H1 (cell line): Measurements from ENCODE around the gene TIMM10. TPM values are rescaled to one million over a fixed set of nuclear protein-coding genes. Genes with fewer than 3 reads are reported as not detected.

ENCODE experiments used
- CTCF ChIA-PET: fragments of 300-600 bp; sonication (Branson Sonifier 250); formaldehyde crosslinking; loops from one replicate; lab custom pipeline; 2021; ENCODE audit not compliant: partially characterized antibody; lab: Charles Lee
- POLR2A ChIA-PET: fragments of 300-600 bp; sonication (Branson Sonifier 250); formaldehyde crosslinking; loops from one replicate; lab custom pipeline; 2021; ENCODE audit warnings: inconsistent platforms; ENCODE audit not compliant: partially characterized antibody; lab: Charles Lee
- DNase-seq, 2 experiments: peaks; one replicate each; pipeline versions ENCODE4 v3.0.0 to v3.0.0-alpha.2; 2010 to 2022; ENCODE audit warnings: low spot score in 2 of 2, low read depth in 1 of 2, mixed read lengths in 1 of 2
- FAIRE-seq: peaks from 2 replicates; lab custom pipeline; 2011; peaks lifted over from hg19 to GRCh38; lab: Jason Lieb, UNC
- H2AFZ ChIP-seq: 2 replicates; pipeline ENCODE4 v1.8.1; 2012; ENCODE audit warnings: low read length, inconsistent platforms
- H2AK5ac ChIP-seq: 2 replicates; pipeline ENCODE4 v1.6.1; 2013; ENCODE audit warnings: low read depth, low read length
- H2BK120ac ChIP-seq: replicated peaks from 2 replicates; pipeline ENCODE3; 2013; ENCODE audit warnings: low read depth, low read length, inconsistent platforms
- H2BK12ac ChIP-seq: 2 replicates; pipeline ENCODE4 v1.6.1; 2013; ENCODE audit warnings: low read depth, low read length
- H2BK15ac ChIP-seq: 2 replicates; pipeline ENCODE4 v1.6.1; 2013; ENCODE audit warnings: low read length
- H2BK20ac ChIP-seq: 2 replicates; pipeline ENCODE4 v1.6.1; 2013; ENCODE audit warnings: low read length
- H2BK5ac ChIP-seq: 2 replicates; pipeline ENCODE4 v1.6.1; 2013; ENCODE audit warnings: low read depth, low read length
- H3K14ac ChIP-seq: 2 replicates; pipeline ENCODE4 v1.6.1; 2013; ENCODE audit warnings: inconsistent platforms; ENCODE audit not compliant: insufficient read length
- H3K18ac ChIP-seq: 2 replicates; pipeline ENCODE4 v1.6.1; 2013; ENCODE audit warnings: low read length; ENCODE audit errors: extremely low read depth
- H3K23ac ChIP-seq: 2 replicates; pipeline ENCODE4 v1.6.1; 2013; ENCODE audit warnings: inconsistent platforms; ENCODE audit not compliant: insufficient read length
- H3K23me2 ChIP-seq: 2 replicates; pipeline ENCODE4 v1.6.1; 2013; ENCODE audit warnings: low read depth, low read length
- H3K27ac ChIP-seq: 2 replicates; pipeline ENCODE4 v1.6.1; 2011; ENCODE audit warnings: low read depth, low read length, inconsistent platforms
- H3K27me3 ChIP-seq, 4 experiments: replicated peaks in 1 of 4; 1 replicate in 1 of 4; 2 replicates in 3 of 4; pipeline versions ENCODE4 v1.6.1 to v1.8.1; 2011 to 2013; ENCODE audit warnings: low read length in 3 of 4, mild to moderate bottlenecking in 3 of 4, inconsistent platforms in 2 of 4, mixed read lengths in 2 of 4, moderate library complexity in 1 of 4; ENCODE audit not compliant: control insufficient read depth in 3 of 4, insufficient read depth in 3 of 4; ENCODE audit errors: extremely low read depth in 1 of 4
- H3K36me3 ChIP-seq, 4 experiments: 2 replicates each; pipeline versions ENCODE4 v1.6.1 to v1.8.1; 2011 to 2013; ENCODE audit warnings: mild to moderate bottlenecking in 4 of 4, low read length in 3 of 4, moderate library complexity in 2 of 4, control low read depth in 1 of 4, inconsistent platforms in 1 of 4; ENCODE audit not compliant: insufficient read depth in 4 of 4, control insufficient read depth in 2 of 4
- H3K4ac ChIP-seq: replicated peaks from 2 replicates; pipeline ENCODE3; 2013; ENCODE audit warnings: low read length, low read depth, mixed read lengths, inconsistent platforms; ENCODE audit not compliant: insufficient read length
- H3K4me1 ChIP-seq, 4 experiments: replicated peaks in 1 of 4; 1 replicate in 1 of 4; 2 replicates in 3 of 4; pipeline versions ENCODE4 v1.6.1 to v1.8.1; 2011 to 2013; ENCODE audit warnings: low read length in 3 of 4, inconsistent platforms in 2 of 4, mixed read lengths in 1 of 4; ENCODE audit not compliant: insufficient read depth in 4 of 4, control insufficient read depth in 3 of 4
- H3K4me2 ChIP-seq, 2 experiments: 2 replicates each; pipeline versions ENCODE4 v1.6.1 to v1.8.1; 2011 to 2013; ENCODE audit warnings: low read depth in 2 of 2, low read length in 2 of 2, control low read depth in 1 of 2, inconsistent platforms in 1 of 2, mild to moderate bottlenecking in 1 of 2; ENCODE audit not compliant: insufficient read depth in 1 of 2
- H3K4me3 ChIP-seq, 4 experiments: fragments of 200-600, 300-600 bp in 1 of 4; sonication (generic), shearing (Covaris generic), sonication (Bioruptor Twin) in 1 of 4; 2 replicates each; pipeline versions ENCODE4 v1.5.1 to v1.8.1; 2011 to 2016; ENCODE audit warnings: low read length in 4 of 4, low read depth in 3 of 4, control low read depth in 2 of 4, inconsistent platforms in 2 of 4, mild to moderate bottlenecking in 2 of 4, mixed read lengths in 1 of 4, moderate library complexity in 1 of 4; ENCODE audit not compliant: insufficient read depth in 2 of 4; ENCODE audit errors: extremely low read depth in 1 of 4
- H3K56ac ChIP-seq: replicated peaks from 2 replicates; pipeline ENCODE3; 2013; ENCODE audit warnings: low read depth, mild to moderate bottlenecking, mixed read lengths, low read length, inconsistent platforms; ENCODE audit not compliant: insufficient read length
- H3K79me1 ChIP-seq: 2 replicates; pipeline ENCODE4 v1.6.1; 2013; ENCODE audit warnings: low read depth, low read length, control low read depth
- H3K79me2 ChIP-seq, 2 experiments: 2 replicates each; pipeline versions ENCODE4 v1.6.1 to v1.8.1; 2012 to 2013; ENCODE audit warnings: low read length in 2 of 2, mild to moderate bottlenecking in 2 of 2, inconsistent platforms in 1 of 2; ENCODE audit not compliant: insufficient read depth in 2 of 2, control insufficient read depth in 1 of 2
- H3K9ac ChIP-seq, 4 experiments: replicated peaks in 1 of 4; 1 replicate in 1 of 4; 2 replicates in 3 of 4; pipeline versions ENCODE4 v1.6.1 to v1.8.1; 2011 to 2013; ENCODE audit warnings: low read depth in 3 of 4, low read length in 3 of 4, control low read depth in 2 of 4, mild to moderate bottlenecking in 2 of 4, moderate library complexity in 2 of 4, inconsistent platforms in 1 of 4; ENCODE audit errors: extremely low read depth in 1 of 4
- H3K9me3 ChIP-seq, 2 experiments: 2 replicates each; pipeline versions ENCODE4 v1.6.1 to v1.8.1; 2012 to 2013; ENCODE audit warnings: mild to moderate bottlenecking in 2 of 2, moderate library complexity in 2 of 2, control low read depth in 1 of 2, inconsistent platforms in 1 of 2, low read depth in 1 of 2, low read length in 1 of 2, mixed read lengths in 1 of 2; ENCODE audit not compliant: insufficient read depth in 2 of 2
- H4K20me1 ChIP-seq, 2 experiments: replicated peaks in 1 of 2; 2 replicates each; pipeline versions ENCODE3 to v1.8.1; 2011 to 2013; ENCODE audit warnings: inconsistent platforms in 2 of 2, low read length in 2 of 2, mild to moderate bottlenecking in 1 of 2; ENCODE audit not compliant: insufficient read depth in 2 of 2, control insufficient read depth in 1 of 2
- H4K5ac ChIP-seq: 2 replicates; pipeline ENCODE4 v1.6.1; 2013; ENCODE audit warnings: low read length, low read depth, mixed read lengths, inconsistent platforms; ENCODE audit not compliant: insufficient read length
- H4K8ac ChIP-seq: 2 replicates; pipeline ENCODE4 v1.8.0; 2013; ENCODE audit warnings: mild to moderate bottlenecking, moderate library complexity, low read length, inconsistent platforms; ENCODE audit not compliant: insufficient read depth; ENCODE audit errors: extremely low read depth
- H4K91ac ChIP-seq: replicated peaks from 2 replicates; pipeline ENCODE3; 2013; ENCODE audit warnings: low read length, mixed read lengths, inconsistent platforms; ENCODE audit not compliant: insufficient read length
- CBX8 ChIP-seq: fragments of 300-800, 300-1000 bp; sonication (generic); IDR thresholded peaks from 2 replicates; pipeline ENCODE4 v1.7.1; 2016; ENCODE audit warnings: low read depth, low read length, borderline replicate concordance
- CHD1 ChIP-seq: IDR thresholded peaks from 2 replicates; pipeline ENCODE4 v1.6.1; 2012; ENCODE audit warnings: low read depth, low read length, improper control_type of control experiment
- EGR1 ChIP-seq: IDR thresholded peaks from 2 replicates; pipeline ENCODE4 v1.6.1; 2011; ENCODE audit warnings: low read depth, low read length, borderline replicate concordance
- GABPA ChIP-seq: IDR thresholded peaks from 2 replicates; pipeline ENCODE4 v1.6.1; 2011; ENCODE audit warnings: mild to moderate bottlenecking, low read length, moderate library complexity, borderline replicate concordance; ENCODE audit not compliant: insufficient read depth
- NRF1 ChIP-seq: IDR thresholded peaks from 2 replicates; pipeline ENCODE4 v1.6.1; 2011; ENCODE audit warnings: mild to moderate bottlenecking, low read depth, low read length, improper control_type of control experiment
- RBBP5 ChIP-seq: IDR thresholded peaks from 2 replicates; pipeline ENCODE4 v1.7.1; 2012; ENCODE audit warnings: low read depth, mild to moderate bottlenecking, inconsistent platforms, low read length, moderate library complexity, borderline replicate concordance
- SAP30 ChIP-seq: fragments of 300-600 bp; sonication (generic); IDR thresholded peaks from 2 replicates; pipeline ENCODE4 v1.7.1; 2012; ENCODE audit warnings: low read length, moderate library complexity, mild to moderate bottlenecking, inconsistent platforms; ENCODE audit not compliant: insufficient read depth, insufficient replicate concordance
- SIN3A ChIP-seq, 2 experiments: IDR thresholded peaks in 1 of 2; conservative IDR thresholded peaks in 1 of 2; 2 replicates each; pipeline ENCODE4 v1.6.1; 2011 to 2012; ENCODE audit warnings: low read length in 2 of 2, improper control_type of control experiment in 1 of 2, low read depth in 1 of 2, mild to moderate bottlenecking in 1 of 2
- SP2 ChIP-seq: IDR thresholded peaks from 2 replicates; pipeline ENCODE4 v1.6.1; 2012; ENCODE audit warnings: mild to moderate bottlenecking, low read length, inconsistent platforms
- TEAD4 ChIP-seq: IDR thresholded peaks from 2 replicates; pipeline ENCODE4 v1.6.1; 2012; ENCODE audit warnings: low read depth, low read length, inconsistent platforms, mixed read lengths
- USF2 ChIP-seq: IDR thresholded peaks from 2 replicates; pipeline ENCODE4 v1.6.1; 2011; ENCODE audit warnings: low read length, improper control_type of control experiment
- YY1 ChIP-seq: IDR thresholded peaks from 2 replicates; pipeline ENCODE4 v1.6.1; 2011; ENCODE audit warnings: low read depth, mild to moderate bottlenecking, low read length
- WGBS, 2 experiments: shearing (Covaris generic) in 1 of 2; methylation state at CpG; one replicate each; pipeline versions ENCODE4 v1.1.6 to v1.1.7; 2013 to 2015; ENCODE audit warnings: low lambda C conversion rate in 2 of 2, mixed read lengths in 2 of 2, inconsistent platforms in 1 of 2, low coverage in 1 of 2, missing lambda C conversion rate in 1 of 2; ENCODE audit not compliant: insufficient replicate concordance in 2 of 2, insufficient coverage in 1 of 2, insufficient read length in 1 of 2; ENCODE audit errors: extremely low coverage in 1 of 2, missing lambda C conversion rate in 1 of 2; 5-methylcytosine and 5-hydroxymethylcytosine counted together
- polyA plus RNA-seq, 7 experiments: library from polyadenylated mRNA; depleted of rRNA in 3 of 7; stranded (reverse) in 5 of 7; unstranded in 2 of 7; fragments of >200 nt in 5 of 7; fragments of 200-250 nt in 2 of 7; gene quantifications; 1 replicate in 5 of 7; 2 replicates in 1 of 7; 4 replicates in 1 of 7; pipeline versions ENCODE4 v1.2.1 to v1.2.3, GENCODE V29; 2011 to 2013; ENCODE audit warnings: missing spikeins in 2 of 7, mixed read lengths in 2 of 7
- total RNA-seq: library from RNA; stranded (reverse); fragmentation: NEBNext Ultra II Directional; extraction: Animal tissue kit (Norgen Biotek cat#: 25700); gene quantifications from 2 replicates; pipeline ENCODE4 v1.2.1, GENCODE V29; 2021

Gene TIMM10
- total and polyA plus RNA-seq, 2 of the 8 experiments (the other 6 are each of a cell fraction or from before 2014, with no cell fraction given) = 117 to 227 TPM

GRCh38 chr11:57551941-57552340 lies 21.4 kb upstream of the TIMM10 start:
- Histone ChIP-seq H2BK20ac (no peak overlapping the region), H4K91ac (no peak overlapping the region), H2AFZ (no peak overlapping the region), H2AK5ac (no peak overlapping the region), H3K9me3 (no peaks in the 10 kb centered on the region), H3K79me2 (no peaks in the 10 kb centered on the region), H3K4me1 (peaks cover 0 to 3% (median under 1%) of the 10 kb centered on the region in 4 experiments; a peak in 2 of 7 replicates), H3K27ac (no peak overlapping the region), H2BK5ac (no peak overlapping the region), H2BK120ac (no peak overlapping the region), H4K8ac (no peak overlapping the region), H3K56ac (no peak overlapping the region)
- 96% methylated on average over 4 of the region's 4 CpGs; no CpG with 5 or more reads in 1 of the 2 experiments for WGBS, 2 experiments
- CTCF ChIA-PET = interaction anchor here (1.0 to 3.5 kb wide), 5 partner anchors 8 to 89 kb away, joined by 3 to 18 read pairs (median 5); partner anchors contain the start of gene UBE2L6
- FAIRE-seq = no peak
- TF ChIP-seq CHD1 = no peak
- TF ChIP-seq TEAD4 = no peak
- no peak for TF ChIP-seq EGR1
- TF ChIP-seq YY1 = no peak
- TF ChIP-seq SP2 = no peak
- no peak for TF ChIP-seq GABPA
- TF ChIP-seq CBX8 = no peak
- TF ChIP-seq NRF1 = no peak
- no peak for TF ChIP-seq USF2
- TF ChIP-seq SIN3A (conservative IDR thresholded peaks at IDR 0.05 in 1 of 2, IDR thresholded peaks at IDR 0.05 in 1 of 2; ENCODE audit: low read depth in 1 of 2, low read length in 2 of 2) = no peak
- no peak for TF ChIP-seq RBBP5
- no peak for TF ChIP-seq SAP30
- TF ChIP-seq, all 59 proteins: peak for 0
- Histone ChIP-seq H4K20me1 (peaks cover 1 to 2% of the 10 kb centered on the region in 2 experiments), H3K18ac (no peak overlapping the region), H3K36me3 (peaks cover 2 to 43% (median 25%) of the 10 kb centered on the region in 4 experiments; a peak in 7 of 8 replicates), H3K4me2 (no peak overlapping the region), H3K9ac (no peak overlapping the region), H2BK12ac (no peak overlapping the region), H3K14ac (no peak overlapping the region), H4K5ac (no peak overlapping the region), H3K4me3 (no peak overlapping the region), H3K23ac (no peak overlapping the region), H2BK15ac (no peak overlapping the region), H3K23me2 (no peaks in the 10 kb centered on the region; the same call in 1 of the 2 replicates), H3K4ac (no peak overlapping the region), H3K79me1 (no peaks in the 10 kb centered on the region), H3K27me3 (no peaks in the 10 kb centered on the region; a peak in 1 of 7 replicates)
- no peak for DNase-seq
- POLR2A ChIA-PET = interaction anchor here (1.2 to 1.9 kb wide), 5 partner anchors 16 to 90 kb away, joined by 3 to 7 read pairs (median 6); partner anchors contain the start of gene UBE2L6
